Progenitor cell of endocrine pancreas (in vitro differentiated cells): ENCODE measurements around the gene CDK14. TPM values are rescaled to one million over a fixed set of nuclear protein-coding genes. Genes with fewer than 3 reads are reported as not detected.

Experiments
- DNase-seq: peaks from one replicate; pipeline ENCODE4 v3.0.0; 2021; ENCODE audit warnings: low spot score; ENCODE audit not compliant: unreplicated experiment
- H3K27ac Mint-ChIP-seq: 2 replicates; pipeline ENCODE4 v1.8.0; 2021; ENCODE audit warnings: mild to moderate bottlenecking, moderate library complexity, mixed read lengths
- H3K27me3 Mint-ChIP-seq: 2 replicates; pipeline ENCODE4 v1.8.0; 2021; ENCODE audit warnings: mixed read lengths
- H3K36me3 Mint-ChIP-seq: 2 replicates; pipeline ENCODE4 v1.8.0; 2022; ENCODE audit warnings: mixed read lengths; ENCODE audit not compliant: insufficient read depth
- H3K4me1 Mint-ChIP-seq: 2 replicates; pipeline ENCODE4 v1.8.0; 2021; ENCODE audit warnings: low read depth, mixed read lengths
- H3K4me3 Mint-ChIP-seq: 2 replicates; pipeline ENCODE4 v1.8.0; 2021; ENCODE audit warnings: low read depth, mild to moderate bottlenecking, moderate library complexity, mixed read lengths
- H3K9me3 Mint-ChIP-seq: 2 replicates; pipeline ENCODE4 v1.8.0; 2021; ENCODE audit warnings: low read depth, mixed read lengths
- total RNA-seq: library from RNA; stranded (reverse); gene quantifications from 2 replicates; pipeline ENCODE4 v1.2.1, GENCODE V29; 2021
- TF ChIP-seq, protein P1 (sequence below): fragments of 200-600 bp; sonication (generic); IDR thresholded peaks from one replicate; pipeline ENCODE4 v1.5.0; 2021; ENCODE audit warnings: antibody characterized with exemption, mild to moderate bottlenecking; ENCODE audit not compliant: unreplicated experiment

The CDK14 gene
- total RNA-seq, 1 donor from 2014 or later: 117 TPM

DNA sequence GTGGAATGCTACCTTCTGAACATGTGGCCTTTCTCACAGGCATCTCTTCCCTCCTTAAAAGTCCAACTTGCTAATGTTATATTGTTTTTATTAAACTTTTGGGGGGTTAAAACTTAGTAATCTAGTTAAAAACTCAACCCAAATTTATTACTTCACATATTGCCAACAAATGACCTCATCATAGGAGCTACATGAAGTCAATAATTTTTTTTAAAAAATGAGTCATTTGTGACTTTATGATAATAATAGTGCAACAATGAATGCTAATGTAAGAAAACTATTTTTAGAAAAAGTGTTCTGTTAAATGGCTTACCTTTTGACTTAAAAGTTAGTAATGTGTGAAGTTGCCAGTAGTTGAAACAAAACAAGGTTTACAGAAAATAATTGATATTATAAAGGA, 342.2 kb downstream of the CDK14 start:
- no peak for DNase-seq
- Mint-ChIP-seq H3K36me3 (peaks cover 4% of the 10 kb centered on the region), H3K4me1 (peaks cover 2% of the 10 kb centered on the region), H3K9me3 (no peaks in the 10 kb centered on the region), H3K27ac (no peak overlapping the region), H3K4me3 (no peak overlapping the region), H3K27me3 (no peaks in the 10 kb centered on the region)
- TF ChIP-seq, protein P1, sequence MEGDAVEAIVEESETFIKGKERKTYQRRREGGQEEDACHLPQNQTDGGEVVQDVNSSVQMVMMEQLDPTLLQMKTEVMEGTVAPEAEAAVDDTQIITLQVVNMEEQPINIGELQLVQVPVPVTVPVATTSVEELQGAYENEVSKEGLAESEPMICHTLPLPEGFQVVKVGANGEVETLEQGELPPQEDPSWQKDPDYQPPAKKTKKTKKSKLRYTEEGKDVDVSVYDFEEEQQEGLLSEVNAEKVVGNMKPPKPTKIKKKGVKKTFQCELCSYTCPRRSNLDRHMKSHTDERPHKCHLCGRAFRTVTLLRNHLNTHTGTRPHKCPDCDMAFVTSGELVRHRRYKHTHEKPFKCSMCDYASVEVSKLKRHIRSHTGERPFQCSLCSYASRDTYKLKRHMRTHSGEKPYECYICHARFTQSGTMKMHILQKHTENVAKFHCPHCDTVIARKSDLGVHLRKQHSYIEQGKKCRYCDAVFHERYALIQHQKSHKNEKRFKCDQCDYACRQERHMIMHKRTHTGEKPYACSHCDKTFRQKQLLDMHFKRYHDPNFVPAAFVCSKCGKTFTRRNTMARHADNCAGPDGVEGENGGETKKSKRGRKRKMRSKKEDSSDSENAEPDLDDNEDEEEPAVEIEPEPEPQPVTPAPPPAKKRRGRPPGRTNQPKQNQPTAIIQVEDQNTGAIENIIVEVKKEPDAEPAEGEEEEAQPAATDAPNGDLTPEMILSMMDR: no peak

GRCh38 chr7:90939666-90940065, 343.5 kb downstream of the CDK14 start:
- Mint-ChIP-seq H3K9me3 (no peaks in the 10 kb centered on the region), H3K36me3 (peaks cover 4% of the 10 kb centered on the region), H3K4me3 (no peak overlapping the region), H3K27me3 (no peaks in the 10 kb centered on the region), H3K27ac (no peak overlapping the region), H3K4me1 (peaks cover 2% of the 10 kb centered on the region)
- no peak for DNase-seq
- TF ChIP-seq, protein P1: no peak

DNA sequence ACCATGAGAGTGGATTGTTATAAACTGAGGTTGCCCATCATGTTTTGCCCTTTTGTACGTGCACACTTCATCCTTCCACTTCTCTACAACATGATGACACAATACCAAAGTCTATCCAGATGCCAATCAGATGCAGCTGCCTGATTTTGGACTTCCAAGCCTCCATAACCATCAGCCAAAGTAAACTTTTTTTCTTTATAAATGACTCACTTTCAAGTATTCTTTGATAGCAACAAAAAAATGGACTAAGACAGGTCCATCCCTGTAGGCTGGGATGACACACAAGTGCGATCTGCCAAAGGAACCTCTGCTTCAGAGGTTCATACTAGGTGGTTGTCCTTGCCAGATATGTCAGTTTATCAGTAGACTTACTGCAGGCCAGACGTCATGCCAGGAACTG, 347.9 kb downstream of the CDK14 start:
- TF ChIP-seq, protein P1: no peak
- H3K27ac Mint-ChIP-seq: peak overlapping the region; percentile 60
- H3K27me3 Mint-ChIP-seq: peaks cover 4% of the 10 kb centered on the region
- peaks cover 9% of the 10 kb centered on the region for H3K4me1 Mint-ChIP-seq
- no peaks in the 10 kb centered on the region for H3K9me3 Mint-ChIP-seq
- H3K36me3 Mint-ChIP-seq: peaks cover 8% of the 10 kb centered on the region
- DNase-seq: no peak
- H3K4me3 Mint-ChIP-seq: no peak overlapping the region

DNA sequence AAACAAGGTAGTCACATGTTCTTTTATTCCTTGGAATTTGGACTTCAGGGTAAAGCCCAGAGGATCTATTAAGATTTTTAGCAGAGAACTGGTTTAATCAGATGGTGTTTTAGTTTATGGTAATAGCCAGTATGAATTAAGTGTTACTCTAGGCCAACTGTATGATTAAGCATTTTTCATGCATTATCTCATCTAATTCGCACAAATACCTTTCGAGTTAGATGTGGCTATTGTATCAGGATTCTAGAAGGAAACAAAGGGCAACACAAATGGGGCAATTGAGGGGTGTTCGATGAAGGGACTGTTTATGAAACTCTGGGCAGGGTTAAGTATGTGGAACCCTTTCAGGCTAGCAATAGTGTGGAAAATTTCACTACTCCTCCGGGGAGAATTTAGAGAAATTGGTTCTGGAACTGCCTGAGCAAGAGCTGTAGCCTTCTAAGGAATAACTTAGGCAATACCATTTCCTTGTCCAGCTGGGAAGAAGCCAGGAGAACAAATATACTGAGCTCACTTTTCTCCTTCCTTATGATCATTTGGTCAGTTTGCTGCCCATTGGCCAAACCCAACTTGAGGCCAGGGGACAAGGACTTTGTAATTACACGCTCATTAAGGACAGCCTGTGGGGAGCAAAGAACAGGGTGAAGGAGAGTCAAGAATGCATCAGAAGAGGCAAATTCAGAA, 349.1 kb downstream of the CDK14 start:
- TF ChIP-seq, protein P1: no peak
- no peak overlapping the region for H3K27ac Mint-ChIP-seq
- no peak for DNase-seq
- peaks cover 9% of the 10 kb centered on the region for H3K4me1 Mint-ChIP-seq
- H3K36me3 Mint-ChIP-seq: peaks cover 8% of the 10 kb centered on the region
- H3K27me3 Mint-ChIP-seq: peaks cover 4% of the 10 kb centered on the region
- H3K9me3 Mint-ChIP-seq: no peaks in the 10 kb centered on the region
- no peak overlapping the region for H3K4me3 Mint-ChIP-seq

GRCh38 chr7:90946730-90947501, 350.8 kb downstream of the CDK14 start:
- Mint-ChIP-seq H3K4me1 (peaks cover 22% of the 10 kb centered on the region), H3K36me3 (peaks cover 8% of the 10 kb centered on the region), H3K9me3 (no peaks in the 10 kb centered on the region), H3K27me3 (peaks cover 7% of the 10 kb centered on the region), H3K27ac (no peak overlapping the region), H3K4me3 (no peak overlapping the region)
- DNase-seq: no peak
- TF ChIP-seq, protein P1: no peak
